IMR-90 (cell line): ENCODE measurements around the gene RAB25.

ENCODE experiments used
- POLR2A ChIP-seq: IDR thresholded peaks from 2 replicates; pipeline ENCODE4 v1.6.1; 2012; ENCODE audit warnings: mild to moderate bottlenecking, low read depth, low read length
- TF ChIP-seq, protein P1 (sequence below): conservative IDR thresholded peaks from 2 replicates; pipeline ENCODE4 v1.5.1; 2012; ENCODE audit warnings: mild to moderate bottlenecking, low read depth, low read length, improper control_type of control experiment
- TF ChIP-seq, protein P2 (sequence below): fragments of 150-350 bp; IDR thresholded peaks from 2 replicates; pipeline ENCODE4 v1.6.1; 2017; ENCODE audit warnings: mild to moderate bottlenecking, antibody characterized with exemption, low read length, low read depth

DNA sequence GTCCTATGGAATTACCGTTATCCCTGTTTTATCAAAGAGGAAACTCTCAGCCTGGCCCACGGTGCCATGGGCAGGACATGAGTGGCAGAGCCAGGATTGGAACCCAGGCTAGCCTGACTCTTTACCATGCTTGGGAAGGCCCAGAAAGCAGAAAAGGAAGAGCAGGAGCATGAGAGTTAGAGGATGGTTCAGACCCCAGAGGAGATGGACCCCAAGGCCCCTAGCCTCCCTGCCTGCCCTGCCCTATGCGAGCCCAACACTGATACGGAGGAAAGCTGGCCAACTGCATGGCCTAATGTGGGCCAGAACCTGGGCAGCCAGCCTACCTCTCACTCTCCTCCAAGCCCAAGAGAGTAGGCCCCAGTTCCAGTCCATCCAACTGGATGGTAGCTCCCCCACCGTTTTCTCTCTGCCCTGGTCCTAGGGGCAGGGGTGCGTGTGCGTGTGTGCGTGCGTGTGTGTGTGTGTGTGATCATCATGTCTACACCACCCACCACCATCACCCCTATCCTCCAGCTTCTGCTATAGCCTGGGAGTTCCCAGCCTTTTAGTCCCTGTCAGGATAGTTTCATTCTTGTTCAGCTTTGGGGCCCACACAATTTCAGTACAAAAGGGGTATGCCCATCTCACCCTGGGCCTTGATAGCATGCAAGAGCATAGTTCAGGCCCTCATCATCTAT lies 36.7 kb downstream of the RAB25 start:
- TF ChIP-seq, protein P1, sequence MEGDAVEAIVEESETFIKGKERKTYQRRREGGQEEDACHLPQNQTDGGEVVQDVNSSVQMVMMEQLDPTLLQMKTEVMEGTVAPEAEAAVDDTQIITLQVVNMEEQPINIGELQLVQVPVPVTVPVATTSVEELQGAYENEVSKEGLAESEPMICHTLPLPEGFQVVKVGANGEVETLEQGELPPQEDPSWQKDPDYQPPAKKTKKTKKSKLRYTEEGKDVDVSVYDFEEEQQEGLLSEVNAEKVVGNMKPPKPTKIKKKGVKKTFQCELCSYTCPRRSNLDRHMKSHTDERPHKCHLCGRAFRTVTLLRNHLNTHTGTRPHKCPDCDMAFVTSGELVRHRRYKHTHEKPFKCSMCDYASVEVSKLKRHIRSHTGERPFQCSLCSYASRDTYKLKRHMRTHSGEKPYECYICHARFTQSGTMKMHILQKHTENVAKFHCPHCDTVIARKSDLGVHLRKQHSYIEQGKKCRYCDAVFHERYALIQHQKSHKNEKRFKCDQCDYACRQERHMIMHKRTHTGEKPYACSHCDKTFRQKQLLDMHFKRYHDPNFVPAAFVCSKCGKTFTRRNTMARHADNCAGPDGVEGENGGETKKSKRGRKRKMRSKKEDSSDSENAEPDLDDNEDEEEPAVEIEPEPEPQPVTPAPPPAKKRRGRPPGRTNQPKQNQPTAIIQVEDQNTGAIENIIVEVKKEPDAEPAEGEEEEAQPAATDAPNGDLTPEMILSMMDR: no peak
- TF ChIP-seq POLR2A: no peak
- TF ChIP-seq, protein P2, sequence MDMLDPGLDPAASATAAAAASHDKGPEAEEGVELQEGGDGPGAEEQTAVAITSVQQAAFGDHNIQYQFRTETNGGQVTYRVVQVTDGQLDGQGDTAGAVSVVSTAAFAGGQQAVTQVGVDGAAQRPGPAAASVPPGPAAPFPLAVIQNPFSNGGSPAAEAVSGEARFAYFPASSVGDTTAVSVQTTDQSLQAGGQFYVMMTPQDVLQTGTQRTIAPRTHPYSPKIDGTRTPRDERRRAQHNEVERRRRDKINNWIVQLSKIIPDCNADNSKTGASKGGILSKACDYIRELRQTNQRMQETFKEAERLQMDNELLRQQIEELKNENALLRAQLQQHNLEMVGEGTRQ: no peak
